IPS-11a (cell line): ENCODE measurements around the gene ZNF587B.
A peak's percentile ranks its signal among the peaks of the same experiment; 100 is the strongest.
"Not testable (repeated sequence)": the region's sequence is repeated elsewhere in the genome, so short reads cannot be mapped to it uniquely, and the experiment has no call there.

Source experiments
- H3K4me3 ChIP-seq: one replicate; pipeline ENCODE4 v1.5.1; 2013; ENCODE audit warnings: low read depth, low read length, control low read depth

ZNF587B gene

GRCh38 chr19:57817976-57818375 is 12.1 kb upstream of the ZNF587B start:
- H3K4me3 ChIP-seq = no peak overlapping the region

GRCh38 chr19:57818378-57818777 is 11.7 kb upstream of the ZNF587B start:
- H3K4me3 ChIP-seq = no peak overlapping the region

GRCh38 chr19:57819475-57820148 is 10.5 kb upstream of the ZNF587B start:
- H3K4me3 ChIP-seq = peak overlapping the region; percentile 98

- H3K4me3 ChIP-seq = peak overlapping the region; percentile 98
Measured at GRCh38 chr19:57820599-57820998, 9.5 kb upstream of the ZNF587B start.

- not testable (repeated sequence) for H3K4me3 ChIP-seq
Measured at GRCh38 chr19:57821095-57821494, 9.0 kb upstream of the ZNF587B start.

- H3K4me3 ChIP-seq = not testable (repeated sequence)
Measured at GRCh38 chr19:57821501-57821900, 8.6 kb upstream of the ZNF587B start.

GRCh38 chr19:57823155-57823554 is 6.9 kb upstream of the ZNF587B start:
- H3K4me3 ChIP-seq = not testable (repeated sequence)

GRCh38 chr19:57823608-57824007 is 6.5 kb upstream of the ZNF587B start:
- H3K4me3 ChIP-seq = not testable (repeated sequence)

GRCh38 chr19:57825511-57825910 is 4.6 kb upstream of the ZNF587B start:
- no peak overlapping the region for H3K4me3 ChIP-seq

GRCh38 chr19:57829316-57829715 is 783 bp upstream of the ZNF587B start:
- no peak overlapping the region for H3K4me3 ChIP-seq

- H3K4me3 ChIP-seq = not testable (repeated sequence)
Measured at GRCh38 chr19:57836991-57837390, 6.9 kb downstream of the ZNF587B start.

- not testable (repeated sequence) for H3K4me3 ChIP-seq
Measured at GRCh38 chr19:57838622-57839191, 8.6 kb downstream of the ZNF587B start.

GRCh38 chr19:57841122-57841763 is 11.1 kb downstream of the ZNF587B start:
- H3K4me3 ChIP-seq = no peak overlapping the region

- H3K4me3 ChIP-seq = not testable (repeated sequence)
Measured at GRCh38 chr19:57847164-57847563, 17.1 kb downstream of the ZNF587B start.

GRCh38 chr19:57849162-57849665 is 19.1 kb downstream of the ZNF587B start:
- peak overlapping the region; percentile 74 for H3K4me3 ChIP-seq

GRCh38 chr19:57849666-57850473 is 19.8 kb downstream of the ZNF587B start, which contains the start of gene ZNF587:
ZNF587 (plus strand) TSS chr19:57849859; CDS start chr19:57850039, 180 bp downstream.
- H3K4me3 ChIP-seq = peak within 1 kb of the TSS; percentile 74

GRCh38 chr19:57850553-57851017 is 20.5 kb downstream of the ZNF587B start:
- peak overlapping the region; percentile 74 for H3K4me3 ChIP-seq

- H3K4me3 ChIP-seq = not testable (repeated sequence)
Measured at GRCh38 chr19:57851812-57852603, 21.9 kb downstream of the ZNF587B start.

- not testable (repeated sequence) for H3K4me3 ChIP-seq
Measured at GRCh38 chr19:57854117-57854516, 24.0 kb downstream of the ZNF587B start.

- H3K4me3 ChIP-seq = not testable (repeated sequence)
Measured at GRCh38 chr19:57862351-57862750, 32.3 kb downstream of the ZNF587B start.
